Measurements from ENCODE around the gene KEAP1.

Gene KEAP1

DNA sequence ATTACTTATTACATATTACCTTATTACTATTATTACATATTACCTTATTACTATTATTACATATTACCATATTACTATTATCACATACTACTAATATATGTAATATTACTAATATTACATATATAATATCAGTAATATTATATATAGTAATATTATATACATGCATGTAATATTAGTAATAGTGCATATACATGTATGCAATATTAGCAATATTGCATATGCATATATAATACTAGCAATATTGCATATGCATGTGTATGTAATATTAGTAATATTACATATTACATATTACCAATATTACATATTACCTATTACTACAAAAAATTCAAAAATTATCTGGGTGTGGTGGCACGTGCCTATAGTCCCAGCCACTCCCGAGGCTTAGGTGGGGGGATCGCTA lies 60.5 kb downstream of the KEAP1 start:
- no peak for DNase-seq

DNA sequence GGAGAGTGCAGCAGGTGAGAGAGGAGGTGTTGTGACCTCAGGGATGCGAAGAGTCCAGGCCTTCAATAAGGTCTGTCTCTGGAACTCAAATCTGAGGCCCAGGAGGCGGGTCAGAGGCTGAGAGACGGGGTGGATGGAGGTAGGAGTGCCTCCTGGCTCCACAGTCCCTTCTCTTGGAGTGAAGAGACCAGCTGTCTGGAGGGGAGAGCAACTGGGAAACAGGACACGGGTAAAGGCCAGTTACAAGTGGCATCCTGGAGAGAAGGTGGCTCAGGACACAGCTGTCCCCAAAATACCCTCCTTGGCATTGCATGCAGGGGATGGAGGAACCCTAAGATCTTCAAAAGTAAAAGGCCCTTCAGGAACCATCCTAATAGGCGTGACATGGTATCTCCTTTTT lies 63.6 kb downstream of the KEAP1 start:
- DNase-seq: no peak

Measured in islet precursor cell (in vitro differentiated cells).